Right atrium auricular region (tissue), 2 donors: ENCODE data around the gene ABI3BP. TPM values are rescaled to one million over a fixed set of nuclear protein-coding genes. Genes with fewer than 3 reads are reported as not detected.

ENCODE experiments used
- DNase-seq: peaks from one replicate; pipeline ENCODE4 v3.0.0-alpha.2; 2019; ENCODE audit warnings: low spot score
- H3K27ac ChIP-seq, 2 donors: fragments of 200-600 bp; sonication (generic); 1 replicate in 1 of 2; 2 replicates in 1 of 2; pipeline ENCODE4 v1.5.1; 2016 to 2019
- H3K27me3 ChIP-seq, 2 donors: fragments of 200-600 bp; sonication (generic); one replicate each; pipeline versions ENCODE4 v1.5.1 to v1.6.0; 2017 to 2019
- H3K36me3 ChIP-seq: fragments of 200-600 bp; sonication (generic); one replicate; pipeline ENCODE4 v1.5.1; 2016
- H3K4me1 ChIP-seq, 2 donors: fragments of 200-600 bp; sonication (generic); one replicate each; pipeline versions ENCODE4 v1.5.1 to v1.6.0; 2017 to 2019
- H3K4me3 ChIP-seq, 2 donors: fragments of 200-600 bp; sonication (generic); 1 replicate in 1 of 2; 2 replicates in 1 of 2; pipeline ENCODE4 v1.5.1; 2017 to 2019; ENCODE audit warnings: mild to moderate bottlenecking in 1 of 2, moderate library complexity in 1 of 2
- H3K9me3 ChIP-seq, 2 donors: fragments of 200-600 bp; sonication (generic); one replicate each; pipeline ENCODE4 v1.5.1; 2019
- CTCF ChIP-seq, 2 donors: fragments of 200-600 bp; sonication (generic); IDR thresholded peaks; one replicate each; pipeline ENCODE4 v1.5.1; 2019; ENCODE audit warnings: antibody characterized with exemption in 2 of 2
- total RNA-seq, 2 donors: library from RNA; depleted of rRNA; stranded (reverse); fragments of >200 nt; gene quantifications; one replicate each; pipeline ENCODE4 v1.1.0, GENCODE V29; 2016

Gene ABI3BP
- total RNA-seq, 2 donors from 2014 or later = 46.7 to 56.3 TPM

GRCh38 chr3:100779480-100779879 is 213.7 kb downstream of the ABI3BP start:
- peaks cover 1% of the 10 kb centered on the region for H3K36me3 ChIP-seq
- no peaks in the 10 kb centered on the region for H3K27me3 ChIP-seq
- TF ChIP-seq CTCF (IDR thresholded peaks at IDR 0.05) = no peak
- no peaks in the 10 kb centered on the region for H3K9me3 ChIP-seq
- no peaks in the 10 kb centered on the region for H3K4me1 ChIP-seq
- DNase-seq = no peak
- H3K4me3 ChIP-seq = no peak overlapping the region
- no peak overlapping the region for H3K27ac ChIP-seq

- Histone ChIP-seq H3K4me1 (no peaks in the 10 kb centered on the region), H3K9me3 (no peaks in the 10 kb centered on the region), H3K36me3 (peaks cover 11% of the 10 kb centered on the region)
Measured at GRCh38 chr3:100777271-100777670, 215.9 kb downstream of the ABI3BP start.

GRCh38 chr3:100776746-100777145 is 216.5 kb downstream of the ABI3BP start:
- Histone ChIP-seq H3K36me3 (peaks cover 11% of the 10 kb centered on the region), H3K27me3 (no peaks in the 10 kb centered on the region), H3K4me1 (no peaks in the 10 kb centered on the region), H3K9me3 (no peaks in the 10 kb centered on the region), H3K4me3 (no peak overlapping the region), H3K27ac (no peak overlapping the region)
- no peak for DNase-seq
- no peak for TF ChIP-seq CTCF (IDR thresholded peaks at IDR 0.05)

More at GRCh38 chr3:100777271-100777670, 215.9 kb downstream of the ABI3BP start:
- no peaks in the 10 kb centered on the region for H3K27me3 ChIP-seq
- H3K4me3 ChIP-seq = no peak overlapping the region
- TF ChIP-seq CTCF (IDR thresholded peaks at IDR 0.05) = no peak
- no peak overlapping the region for H3K27ac ChIP-seq
- DNase-seq = no peak

- peaks cover 11% of the 10 kb centered on the region for H3K36me3 ChIP-seq
- H3K27me3 ChIP-seq = no peaks in the 10 kb centered on the region
- H3K4me3 ChIP-seq = no peak overlapping the region
- H3K27ac ChIP-seq = no peak overlapping the region
- no peak for DNase-seq
- H3K9me3 ChIP-seq = no peaks in the 10 kb centered on the region
- no peaks in the 10 kb centered on the region for H3K4me1 ChIP-seq
- TF ChIP-seq CTCF (IDR thresholded peaks at IDR 0.05) = no peak
Measured at GRCh38 chr3:100776097-100776729, 217.0 kb downstream of the ABI3BP start.

GRCh38 chr3:100775669-100776068 is 217.6 kb downstream of the ABI3BP start:
- no peaks in the 10 kb centered on the region for H3K27me3 ChIP-seq
- H3K4me3 ChIP-seq = no peak overlapping the region
- H3K36me3 ChIP-seq = peaks cover 11% of the 10 kb centered on the region
- no peaks in the 10 kb centered on the region for H3K9me3 ChIP-seq
- H3K27ac ChIP-seq = no peak overlapping the region
- no peaks in the 10 kb centered on the region for H3K4me1 ChIP-seq
- TF ChIP-seq CTCF (IDR thresholded peaks at IDR 0.05) = no peak
- DNase-seq = no peak

- Histone ChIP-seq H3K4me1 (no peaks in the 10 kb centered on the region), H3K27ac (no peak overlapping the region), H3K36me3 (peaks cover 11% of the 10 kb centered on the region), H3K9me3 (no peaks in the 10 kb centered on the region), H3K4me3 (no peak overlapping the region), H3K27me3 (no peaks in the 10 kb centered on the region)
- DNase-seq = no peak
- TF ChIP-seq CTCF (IDR thresholded peaks at IDR 0.05) = no peak
Measured at GRCh38 chr3:100775226-100775625, 218.0 kb downstream of the ABI3BP start.
